K562 (cell line): Measurements from ENCODE around the gene RTCA. TPM values are rescaled to one million over a fixed set of nuclear protein-coding genes. Genes with fewer than 3 reads are reported as not detected.

Source experiments
- ATAC-seq: fragments of 200-7000 bp; cut with Tn5 transposase; 3 replicates; pipeline ENCODE4 v1.9.1; 2020; ENCODE audit warnings: moderate library complexity
- BruUV-seq: library from RNA; stranded (reverse); fragments of 400-500 nt; replicated peaks from 2 replicates; lab custom pipeline; 2021; lab: Mats Ljungman, UMichigan
- CTCF ChIA-PET: fragments of 300-600 bp; formaldehyde crosslinking; extraction: SDS; loops from one replicate; lab custom pipeline; 2021; ENCODE audit warnings: low intra/inter-chr PET ratio; lab: Yijun Ruan, JAX
- POLR2A ChIA-PET: fragments of 300-600, 350-650 bp; sonication (Branson Sonifier 250); formaldehyde crosslinking; extraction: SDS; loops from one replicate; lab custom pipeline; 2021; ENCODE audit warnings: antibody characterized with exemption, inconsistent platforms; lab: Yijun Ruan, JAX
- DNase-seq, 4 experiments: peaks; one replicate each; pipeline versions ENCODE4 v3.0.0 to v3.0.0-alpha.2; 2011 to 2018; ENCODE audit warnings: low spot score in 3 of 4, mixed read lengths in 3 of 4; ENCODE audit errors: extremely low read depth in 1 of 4
- FAIRE-seq: peaks from 2 replicates; lab custom pipeline; 2011; peaks lifted over from hg19 to GRCh38; lab: Jason Lieb, UNC
- H2AFZ ChIP-seq: 2 replicates; pipeline ENCODE4 v1.6.0; 2011; ENCODE audit warnings: low read depth, low read length, control low read depth, inconsistent platforms
- H3K27ac ChIP-seq: fragments of 200-600 bp; 3 replicates; pipeline ENCODE4 v1.8.0; 2011; ENCODE audit warnings: low read depth, mild to moderate bottlenecking, control low read depth, inconsistent platforms, low read length, moderate library complexity, mixed read lengths; ENCODE audit errors: extremely low read depth
- H3K27me3 ChIP-seq, 2 experiments: fragments of 300-600 bp in 1 of 2; 2 replicates in 1 of 2; 3 replicates in 1 of 2; pipeline versions ENCODE4 v1.6.0 to v1.8.0; 2011; ENCODE audit warnings: inconsistent platforms in 2 of 2, low read length in 2 of 2, mild to moderate bottlenecking in 1 of 2, mixed read lengths in 1 of 2, moderate library complexity in 1 of 2; ENCODE audit not compliant: control insufficient read depth in 2 of 2, insufficient read depth in 2 of 2
- H3K36me3 ChIP-seq: fragments of 300-600 bp; 3 replicates; pipeline ENCODE4 v1.8.0; 2011; ENCODE audit warnings: mild to moderate bottlenecking, low read length, inconsistent platforms; ENCODE audit not compliant: control insufficient read depth, insufficient read depth
- H3K4me1 ChIP-seq, 2 experiments: fragments of 200-600 bp in 1 of 2; replicated peaks in 1 of 2; 2 replicates in 1 of 2; 3 replicates in 1 of 2; pipeline versions ENCODE4 v1.5.1 to v1.8.0; 2011; ENCODE audit warnings: inconsistent platforms in 2 of 2, low read length in 2 of 2, mild to moderate bottlenecking in 1 of 2, mixed read lengths in 1 of 2, moderate library complexity in 1 of 2; ENCODE audit not compliant: control insufficient read depth in 2 of 2, insufficient read depth in 2 of 2
- H3K4me2 ChIP-seq: 2 replicates; pipeline ENCODE4 v1.6.1; 2011; ENCODE audit warnings: low read length, control low read depth, inconsistent platforms, mixed read lengths; ENCODE audit not compliant: insufficient read depth
- H3K4me3 ChIP-seq: fragments of 200-600 bp; sonication (generic), shearing (Covaris generic); 2 replicates; pipeline ENCODE4 v1.5.1; 2016; ENCODE audit warnings: control low read depth, inconsistent platforms
- H3K79me2 ChIP-seq: fragments of 200-600 bp; 3 replicates; pipeline ENCODE4 v1.8.0; 2011; ENCODE audit warnings: low read length, inconsistent platforms; ENCODE audit not compliant: control insufficient read depth, insufficient read depth
- H3K9ac ChIP-seq, 2 experiments: 2 replicates each; pipeline versions ENCODE4 v1.6.0 to v1.6.1; 2011; ENCODE audit warnings: low read depth in 2 of 2, low read length in 2 of 2, control low read depth in 1 of 2, inconsistent platforms in 1 of 2, mild to moderate bottlenecking in 1 of 2, mixed read lengths in 1 of 2; ENCODE audit not compliant: insufficient read depth in 1 of 2
- H3K9me1 ChIP-seq: one replicate; pipeline ENCODE4 v1.6.0; 2011; ENCODE audit warnings: inconsistent platforms, mild to moderate bottlenecking, low read length, moderate library complexity; ENCODE audit not compliant: control insufficient read depth, insufficient read depth
- H3K9me3 ChIP-seq: replicated peaks from 2 replicates; pipeline ENCODE4 v1.5.1; 2011; ENCODE audit warnings: low read depth, low read length, inconsistent platforms; ENCODE audit not compliant: control insufficient read depth, insufficient read depth
- H4K20me1 ChIP-seq: replicated peaks from 2 replicates; pipeline ENCODE4 v1.6.1; 2011; ENCODE audit warnings: low read length, inconsistent platforms, mixed read lengths; ENCODE audit not compliant: control insufficient read depth, insufficient read depth
- CBX3 ChIP-seq, 2 experiments: IDR thresholded peaks; 1 replicate in 1 of 2; 2 replicates in 1 of 2; pipeline ENCODE4 v1.6.1; 2012; ENCODE audit warnings: inconsistent platforms in 2 of 2, low read length in 2 of 2, borderline replicate concordance in 1 of 2, control low read depth in 1 of 2
- DMBX1 ChIP-seq: fragments of 250-450 bp; sonication (Bioruptor Pico); IDR thresholded peaks from 2 replicates; pipeline ENCODE4 v1.8.0; 2022; ENCODE audit warnings: inconsistent platforms, mild to moderate bottlenecking, moderate library complexity, borderline replicate concordance
- ESRRB ChIP-seq: fragments of 250-450 bp; sonication (Bioruptor Pico); IDR thresholded peaks from 2 replicates; pipeline ENCODE4 v1.5.0; 2020; ENCODE audit warnings: mild to moderate bottlenecking, moderate library complexity, borderline replicate concordance
- ILK ChIP-seq: fragments of 450-650 bp; IDR thresholded peaks from 2 replicates; pipeline ENCODE4 v1.6.1; 2016; ENCODE audit warnings: missing genetic modification characterization, low read depth, mild to moderate bottlenecking, missing compliant biosample characterization, moderate library complexity, borderline replicate concordance
- KLF16 ChIP-seq: IDR thresholded peaks from 2 replicates; pipeline ENCODE4 v1.6.1; 2016; ENCODE audit warnings: antibody characterized with exemption
- NR4A1 ChIP-seq, 2 experiments: fragments of 250-450 bp in 1 of 2; fragments of 450-650 bp in 1 of 2; sonication (Bioruptor Pico) in 1 of 2; IDR thresholded peaks; 2 replicates each; pipeline versions ENCODE4 v1.4.0 to v1.6.1; 2016 to 2020; ENCODE audit warnings: mild to moderate bottlenecking in 2 of 2, missing compliant biosample characterization in 1 of 2, missing genetic modification characterization in 1 of 2, moderate library complexity in 1 of 2
- RBM25 ChIP-seq: fragments of 200-400 bp; formaldehyde crosslinking; IDR thresholded peaks from 2 replicates; pipeline ENCODE4 v1.6.1; 2018; ENCODE audit warnings: low read length, low read depth, moderate library complexity; ENCODE audit not compliant: severe bottlenecking
- SRSF3 ChIP-seq: fragments of 200-400 bp; formaldehyde crosslinking; IDR thresholded peaks from 2 replicates; pipeline ENCODE4 v1.6.1; 2016; ENCODE audit warnings: mild to moderate bottlenecking, low read length, moderate library complexity; ENCODE audit not compliant: insufficient read depth
- TFAM ChIP-seq: fragments of 250-450 bp; sonication (Bioruptor Pico); conservative IDR thresholded peaks from 2 replicates; pipeline ENCODE4 v1.5.0; 2021; ENCODE audit warnings: mild to moderate bottlenecking, moderate library complexity
- YBX1 ChIP-seq: fragments of 450-650 bp; IDR thresholded peaks from 2 replicates; pipeline ENCODE4 v1.7.1; 2016; ENCODE audit warnings: mild to moderate bottlenecking
- ZBTB17 ChIP-seq: fragments of 450-650 bp; formaldehyde crosslinking; IDR thresholded peaks from 2 replicates; pipeline ENCODE4 v1.4.0; 2020; ENCODE audit warnings: mild to moderate bottlenecking
- ZC3H8 ChIP-seq: fragments of 450-650 bp; IDR thresholded peaks from 2 replicates; pipeline ENCODE4 v1.6.1; 2017
- ZNF121 ChIP-seq: sonication (generic); formaldehyde crosslinking; conservative IDR thresholded peaks from 2 replicates; pipeline ENCODE4 v1.8.0; 2022; ENCODE audit warnings: missing genetic modification reagents
- ZNF124 ChIP-seq: sonication (generic); formaldehyde crosslinking; IDR thresholded peaks from 2 replicates; pipeline ENCODE4 v1.8.1; 2022; ENCODE audit warnings: missing genetic modification reagents
- ZNF197 ChIP-seq: fragments of 200-800 bp; sonication (Bioruptor generic); IDR thresholded peaks from 2 replicates; pipeline ENCODE4 v1.6.1; 2016; ENCODE audit warnings: low read depth, missing genetic modification characterization, missing compliant biosample characterization
- ZNF324 ChIP-seq: fragments of 250-450 bp; sonication (Bioruptor Pico); IDR thresholded peaks from 2 replicates; pipeline ENCODE4 v1.4.0; 2020; ENCODE audit warnings: mild to moderate bottlenecking
- ZZZ3 ChIP-seq: fragments of 450-650 bp; IDR thresholded peaks from 2 replicates; pipeline ENCODE4 v1.6.1; 2016; ENCODE audit warnings: antibody characterized with exemption, mild to moderate bottlenecking, moderate library complexity
- WGBS: fragments of 100-300 bp; shearing (Covaris generic); methylation state at CpG from one replicate; pipeline ENCODE4 v1.1.6; 2016; ENCODE audit warnings: low coverage, mixed read lengths; ENCODE audit not compliant: insufficient coverage; ENCODE audit errors: missing lambda C conversion rate; 5-methylcytosine and 5-hydroxymethylcytosine counted together
- in situ Hi-C: fragments of 300-500 bp; cut with MboI; formaldehyde crosslinking; loops from 4 replicates; pipeline ENCODE4 v1.15.0; 2018; ENCODE audit warnings: inconsistent platforms, mixed read lengths
- intact Hi-C: fragments of 100-400 bp; cut with micrococcal nuclease; formaldehyde crosslinking; loops from 2 replicates; pipeline ENCODE4 v1.14.2; 2022
- polyA plus RNA-seq, 8 experiments: library from polyadenylated mRNA; depleted of rRNA in 4 of 8; stranded (reverse) in 5 of 8; unstranded in 3 of 8; fragments of >200 nt; fragmentation: Nextera tagmentation in 2 of 8; fragmentation: Illumina TruSeq in 1 of 8; extraction: Ambion mirVana in 2 of 8; extraction: Trizol in 1 of 8; gene quantifications; 2 replicates each; pipeline versions ENCODE4 v1.2.1 to v1.2.3, GENCODE V29; 2011 to 2014; ENCODE audit warnings: inconsistent platforms in 1 of 8, missing spikeins in 1 of 8
- total RNA-seq, 7 experiments: library from RNA; depleted of rRNA in 6 of 7; stranded (reverse); fragments of >200 nt in 6 of 7; fragmentation: Illumina TruSeq in 2 of 7; extraction: Trizol in 2 of 7; gene quantifications; 2 replicates each; pipeline versions ENCODE4 v1.2.1 to v1.2.3, GENCODE V29; 2011 to 2021; ENCODE audit warnings: low replicate concordance in 1 of 7
- TF ChIP-seq, protein P1 (sequence below): fragments of 450-650 bp; formaldehyde crosslinking; IDR thresholded peaks from 2 replicates; pipeline ENCODE4 v1.4.0; 2022; ENCODE audit warnings: missing genetic modification characterization

RTCA gene
- total and polyA plus RNA-seq, 9 of the 15 experiments (the other 6 are each of a cell fraction or from before 2014, with no cell fraction given), result 11.6 to 57.2 (median 43.2) TPM

DNA sequence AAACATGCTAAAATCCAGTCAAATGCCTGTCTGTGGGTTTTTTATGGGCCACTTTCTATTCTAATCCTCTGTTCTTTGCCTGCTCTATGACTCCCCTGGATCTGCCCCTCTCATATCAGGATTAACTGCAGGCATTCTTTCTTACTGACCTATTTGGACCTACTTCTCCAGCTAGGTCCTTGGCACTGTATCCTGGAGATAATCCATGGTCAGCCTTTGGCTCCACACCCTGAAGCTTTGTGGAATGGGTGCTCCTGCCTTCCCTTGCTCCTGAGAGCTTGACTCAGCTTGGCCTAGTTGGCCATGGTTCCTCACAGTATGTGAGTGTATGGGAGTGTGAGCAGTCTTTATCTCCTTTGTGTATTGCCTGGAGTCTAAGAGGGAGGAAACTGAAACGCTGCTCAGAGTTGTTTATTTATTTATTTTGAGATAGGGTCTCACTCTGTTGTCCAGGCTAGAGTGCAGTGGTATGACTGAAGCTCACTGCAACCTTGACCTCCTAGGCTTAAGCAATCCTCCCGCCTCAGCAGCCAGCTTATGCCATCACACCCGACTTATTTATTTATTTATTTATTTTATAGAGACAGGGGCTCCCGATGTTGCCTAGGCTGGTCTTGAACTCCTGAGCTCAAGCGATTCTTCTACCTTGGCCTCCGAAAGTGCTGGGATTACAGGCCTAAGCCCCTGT lies 57.5 kb downstream of the RTCA start:
- peak overlapping the region; percentile 43 for H3K27ac ChIP-seq
- H3K36me3 ChIP-seq, result no peaks in the 10 kb centered on the region
- H3K9me3 ChIP-seq, result no peaks in the 10 kb centered on the region
- FAIRE-seq (no peak), ATAC-seq (peak; percentile 41), DNase-seq (peak in 1 of 4 experiments; percentile 40)
- intact Hi-C loops, result no loop called here
- H2AFZ ChIP-seq, result peak overlapping the region; percentile 83
- in situ Hi-C loops, result no loop called here
- H3K4me2 ChIP-seq, result 0 out of 2 replicates have a peak overlapping the region, but pooled peaks have one; percentile 2
- H3K4me1 ChIP-seq, result peaks cover 10 to 27% of the 10 kb centered on the region in 2 experiments
- no peaks in the 10 kb centered on the region for H4K20me1 ChIP-seq
- peak overlapping the region; percentile 8 to 38; a peak in 2 of 4 replicates for H3K9ac ChIP-seq
- WGBS, result 64% methylated on average over 6 of the region's 6 CpGs
- H3K4me3 ChIP-seq, result no peak overlapping the region
- no peaks in the 10 kb centered on the region for H3K79me2 ChIP-seq
- ChIA-PET CTCF (no interaction called here), POLR2A (interaction anchor here (1.6 kb wide), 1 partner anchor 22 kb away, joined by 3 read pairs; no protein-coding TSS in a partner anchor)
- H3K9me1 ChIP-seq, result no peaks in the 10 kb centered on the region
- no peaks in the 10 kb centered on the region for H3K27me3 ChIP-seq
- no TSS peak for BruUV-seq
- TF ChIP-seq SRSF3 (no peak), ZZZ3 (no peak), ZNF197 (CRISPR knock-in tag) (no peak), CBX3 (IDR thresholded peaks at IDR 0.05; ENCODE audit: borderline replicate concordance in 1 of 2, low read length in 2 of 2) (no peak), YBX1 (no peak), RBM25 (peak; percentile 45), ZC3H8 (no peak), TFAM (no peak), ILK (tag) (no peak), ZNF124 (CRISPR knock-in tag) (no peak), ZBTB17 (CRISPR knock-in tag) (0 out of 2 replicates have a peak, but pooled peaks have one; percentile 34), ZNF324 (no peak), ZNF121 (CRISPR knock-in tag) (peak; percentile 71), NR4A1 (CRISPR knock-in tag; IDR thresholded peaks at IDR 0.05) (no peak), NR4A1 (tag; IDR thresholded peaks at IDR 0.05) (peak; percentile 51; the same call in 1 of the 2 replicates), KLF16 (no peak), DMBX1 (CRISPR knock-in tag) (0 out of 2 replicates have a peak, but pooled peaks have one; percentile 17), ESRRB (CRISPR knock-in tag) (no peak)
- TF ChIP-seq, protein P1, sequence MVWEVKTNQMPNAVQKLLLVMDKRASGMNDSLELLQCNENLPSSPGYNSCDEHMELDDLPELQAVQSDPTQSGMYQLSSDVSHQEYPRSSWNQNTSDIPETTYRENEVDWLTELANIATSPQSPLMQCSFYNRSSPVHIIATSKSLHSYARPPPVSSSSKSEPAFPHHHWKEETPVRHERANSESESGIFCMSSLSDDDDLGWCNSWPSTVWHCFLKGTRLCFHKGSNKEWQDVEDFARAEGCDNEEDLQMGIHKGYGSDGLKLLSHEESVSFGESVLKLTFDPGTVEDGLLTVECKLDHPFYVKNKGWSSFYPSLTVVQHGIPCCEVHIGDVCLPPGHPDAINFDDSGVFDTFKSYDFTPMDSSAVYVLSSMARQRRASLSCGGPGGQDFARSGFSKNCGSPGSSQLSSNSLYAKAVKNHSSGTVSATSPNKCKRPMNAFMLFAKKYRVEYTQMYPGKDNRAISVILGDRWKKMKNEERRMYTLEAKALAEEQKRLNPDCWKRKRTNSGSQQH (CRISPR knock-in tag), result no peak
